NOMO-1 (cell line): ENCODE results near the gene BIK.
"Not testable (repeated sequence)": the region's sequence is repeated elsewhere in the genome, so short reads cannot be mapped to it uniquely, and the experiment has no call there.

Source experiments
- DNase-seq, 2 experiments: peaks; one replicate each; lab custom pipeline; 2025; ENCODE audit not compliant: unreplicated experiment in 2 of 2; lab: John Stamatoyannopoulos, UW

Gene BIK

DNA sequence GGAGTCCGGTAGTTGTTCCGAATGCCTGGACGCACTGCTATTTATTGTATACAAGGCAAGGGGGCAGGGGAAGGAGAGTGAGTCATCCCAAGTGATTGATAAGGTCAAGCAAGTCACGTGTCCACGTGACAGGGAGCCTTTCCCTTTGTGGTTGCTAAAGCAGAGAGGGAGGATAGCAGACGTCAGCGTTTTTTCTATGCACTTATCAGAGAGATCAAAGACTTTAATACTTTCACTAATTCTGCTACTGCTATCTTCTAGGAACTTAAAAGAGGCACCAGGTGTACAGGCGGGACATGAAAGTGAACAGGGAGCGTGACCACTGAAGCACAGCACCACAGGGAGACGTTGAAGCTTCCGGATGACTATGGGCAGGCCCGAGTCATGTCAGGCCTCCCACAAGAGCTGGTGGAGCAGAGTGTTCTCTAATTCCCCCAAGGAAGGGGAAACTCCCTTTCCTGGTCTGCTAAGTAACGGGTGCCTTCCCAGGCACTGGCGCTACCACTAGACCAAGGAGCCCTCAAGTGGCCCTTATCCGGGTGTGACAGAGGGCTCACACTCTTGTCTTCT, 6.4 kb upstream of the BIK start:
- DNase-seq, result peak in 1 of 2 experiments; percentile 42

DNA sequence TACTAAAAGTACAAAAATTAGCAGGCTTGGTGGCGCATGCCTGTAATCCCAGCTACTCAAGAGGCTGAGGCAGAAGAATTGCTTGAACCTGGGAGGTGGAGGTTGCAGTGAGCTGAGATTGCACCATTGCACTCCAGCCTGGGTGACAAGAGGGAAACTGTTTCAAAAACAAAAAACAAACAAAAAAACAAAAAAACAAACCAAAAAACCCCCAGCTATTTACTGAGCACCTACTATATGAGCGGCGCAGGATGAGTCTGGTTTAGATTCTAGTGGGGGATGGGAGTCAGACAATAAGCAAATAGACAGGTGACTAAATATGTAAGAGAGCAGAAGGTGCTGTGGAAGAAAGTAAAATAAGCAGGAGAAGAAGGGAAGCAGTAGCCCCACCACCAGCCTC, 5.6 kb upstream of the BIK start:
- not testable (repeated sequence) for DNase-seq

DNA sequence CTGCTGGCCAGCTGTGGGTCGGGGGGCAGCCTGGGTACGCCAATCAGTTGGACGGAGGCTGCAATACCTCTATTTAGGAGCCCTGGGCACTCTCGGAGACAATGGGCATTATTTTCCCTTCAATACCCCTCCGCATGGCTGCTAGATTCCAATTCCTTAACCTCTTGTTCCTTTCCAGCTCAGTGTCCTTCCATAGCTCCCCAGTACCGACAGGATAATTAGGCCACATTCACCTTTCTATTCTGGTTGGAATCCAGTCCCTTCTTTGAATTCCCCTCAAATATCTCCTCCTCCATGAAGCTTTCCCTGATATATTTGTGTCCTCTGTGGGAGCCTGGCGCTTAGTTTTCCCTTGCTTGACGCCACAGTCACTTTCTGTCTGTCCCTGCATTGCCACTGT, 4.2 kb upstream of the BIK start:
- DNase-seq, result no peak

DNA sequence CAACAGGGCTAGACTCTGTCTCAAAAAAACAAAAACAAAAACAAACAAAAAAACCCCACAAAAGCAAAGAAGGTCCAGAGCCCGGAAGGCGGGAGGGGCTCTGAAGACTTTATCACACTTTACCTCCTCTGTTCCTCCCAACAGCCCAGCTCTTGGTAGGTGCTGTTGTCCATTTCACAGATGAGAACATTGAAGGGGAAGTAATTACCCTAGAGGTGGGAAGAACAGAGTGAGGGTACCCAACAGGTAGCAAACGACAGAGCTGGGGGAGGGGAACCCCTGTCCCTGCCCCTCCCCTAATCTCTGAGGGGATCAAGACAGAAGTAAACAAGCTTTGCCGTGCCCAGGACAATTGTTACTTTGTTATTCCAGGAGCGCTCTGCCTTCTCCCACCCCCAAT, 1.0 kb upstream of the BIK start:
- no peak for DNase-seq

DNA sequence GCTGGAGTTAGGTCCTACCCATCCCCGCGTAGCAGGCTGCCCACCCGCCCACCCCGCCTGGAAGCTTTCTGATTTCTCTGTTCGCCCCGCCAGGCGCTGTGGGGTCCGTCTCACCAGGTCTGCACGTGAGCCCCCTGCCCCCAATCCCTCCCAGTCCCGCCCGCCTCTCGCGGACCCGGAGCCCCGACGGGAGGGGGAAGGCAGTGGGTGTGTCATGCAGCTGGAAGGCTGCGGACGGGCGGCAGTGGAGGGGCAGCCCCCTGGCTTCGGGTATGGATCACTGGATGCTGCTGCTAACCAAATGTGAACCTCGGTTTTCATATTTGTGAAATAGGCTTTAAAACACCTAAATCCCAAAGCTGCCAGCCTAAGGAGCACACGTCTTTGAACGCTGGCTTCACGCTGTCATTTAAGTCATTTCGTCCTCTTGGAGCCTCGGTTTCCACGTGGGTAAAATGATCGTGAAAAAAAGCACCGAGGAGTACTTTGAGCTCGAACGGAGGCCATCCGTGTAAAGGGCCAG, 568 bp upstream of the BIK start:
- DNase-seq, result peak in 1 of 2 experiments; percentile 12

DNA sequence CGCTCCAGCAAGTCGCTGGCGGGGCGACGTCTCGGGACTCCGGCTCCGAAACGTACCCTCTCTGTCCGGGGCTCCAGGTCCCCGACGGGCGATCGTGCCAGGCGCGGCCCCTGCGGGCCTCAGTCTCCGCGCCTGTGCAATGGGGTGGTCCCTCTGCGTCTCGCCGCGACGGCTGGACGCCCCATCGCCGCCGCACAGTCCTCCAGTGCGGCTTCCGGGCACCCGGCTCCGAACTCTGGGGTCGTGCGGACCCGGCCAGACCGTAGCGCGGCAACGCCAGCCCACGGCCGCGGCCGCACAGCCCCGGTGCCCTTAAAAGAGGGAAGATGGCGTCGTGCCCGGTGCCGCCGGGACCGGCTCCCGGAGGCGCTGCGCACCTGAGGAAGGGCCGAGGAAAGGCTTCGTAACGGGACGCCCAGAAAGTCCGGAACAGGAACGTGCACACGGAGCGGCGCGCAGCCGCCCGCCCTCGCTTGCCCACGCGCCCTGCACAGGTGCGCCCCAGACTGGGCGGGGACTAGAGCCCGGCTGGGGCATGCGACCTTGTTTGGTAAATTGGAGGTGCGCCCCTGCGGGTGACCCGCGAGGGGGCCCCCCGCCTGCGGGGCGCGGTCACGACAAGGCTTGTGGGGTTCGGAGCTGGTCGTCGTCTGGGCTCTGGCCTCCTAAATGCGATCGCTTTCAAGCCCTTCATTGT, 525 bp downstream of the BIK start:
- peak in 1 of 2 experiments; percentile 16 for DNase-seq

DNA sequence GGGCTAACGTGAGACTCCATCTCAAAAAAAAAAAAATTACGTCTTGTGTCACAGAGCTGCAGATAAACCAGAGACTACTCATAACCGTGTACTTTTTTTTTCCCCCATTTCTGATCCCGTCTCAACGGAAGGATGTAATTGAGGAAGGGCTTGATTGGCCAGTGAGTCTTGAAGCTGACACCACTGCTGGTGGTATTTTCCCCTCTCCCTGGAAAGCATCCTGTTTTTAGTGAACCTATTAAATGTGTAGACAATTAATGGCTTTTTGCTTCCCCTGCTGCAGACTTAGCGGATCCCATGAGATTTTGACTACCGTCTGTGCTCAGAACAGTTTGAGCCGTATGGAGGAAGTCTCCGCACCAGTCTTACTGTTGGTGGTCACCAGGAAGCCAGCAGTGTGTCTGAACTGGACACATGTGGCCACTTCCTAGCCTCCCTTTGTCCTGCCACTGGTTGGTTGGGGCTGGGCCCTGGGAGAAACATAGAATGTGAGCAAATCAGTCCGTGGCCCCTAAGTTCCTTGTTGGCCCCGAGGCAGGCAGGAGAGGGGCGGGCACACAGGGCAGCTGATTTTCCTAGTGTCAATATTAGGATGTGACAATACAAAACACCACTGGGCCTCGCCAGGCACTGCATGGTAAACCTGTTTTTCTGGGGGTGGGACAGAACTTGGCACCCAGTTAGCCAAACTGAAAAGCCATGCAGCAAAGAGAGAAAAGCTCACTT, 3.1 kb downstream of the BIK start:
- DNase-seq, result peak in 1 of 2 experiments; percentile 21

DNA sequence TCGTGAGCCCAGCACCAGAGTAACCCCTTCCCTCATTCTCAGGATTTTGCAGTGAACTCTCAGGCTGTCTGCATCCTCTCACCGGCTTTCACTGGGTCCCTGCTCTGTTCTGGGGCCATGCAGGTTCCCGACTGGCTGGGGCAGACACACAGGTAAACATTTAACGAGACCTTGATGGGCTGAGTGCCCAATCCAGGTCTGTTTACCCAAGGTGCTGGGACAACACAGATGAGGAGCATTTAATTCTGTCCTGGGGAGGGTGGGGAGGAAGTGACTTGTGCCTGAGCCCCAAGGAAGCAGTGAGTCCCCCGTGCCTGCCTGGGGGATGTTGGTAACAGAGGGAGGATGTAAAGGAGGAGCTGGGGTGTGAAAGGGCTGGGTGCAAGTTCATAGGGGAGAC, 4.4 kb downstream of the BIK start:
- no peak for DNase-seq

DNA sequence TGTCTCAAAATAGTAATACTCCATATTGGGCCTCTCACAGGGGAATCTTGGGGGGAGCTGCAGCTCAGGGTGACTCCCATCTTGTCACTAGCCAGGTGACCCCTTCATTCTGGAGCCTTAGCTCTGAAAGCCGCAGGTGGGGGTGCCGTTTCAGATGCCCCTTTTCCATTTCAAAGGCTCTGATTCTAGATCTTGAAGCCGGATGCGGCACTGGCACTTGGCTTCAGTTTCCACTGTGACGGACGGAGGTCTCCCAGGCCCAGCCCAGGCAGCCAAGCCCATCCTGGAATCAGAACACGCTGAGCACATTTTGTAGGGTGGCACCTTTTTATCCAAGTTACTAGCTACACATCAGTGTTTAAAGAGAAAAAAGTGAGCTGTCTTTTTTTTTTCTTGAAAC, 6.4 kb downstream of the BIK start:
- DNase-seq, result no peak

DNA sequence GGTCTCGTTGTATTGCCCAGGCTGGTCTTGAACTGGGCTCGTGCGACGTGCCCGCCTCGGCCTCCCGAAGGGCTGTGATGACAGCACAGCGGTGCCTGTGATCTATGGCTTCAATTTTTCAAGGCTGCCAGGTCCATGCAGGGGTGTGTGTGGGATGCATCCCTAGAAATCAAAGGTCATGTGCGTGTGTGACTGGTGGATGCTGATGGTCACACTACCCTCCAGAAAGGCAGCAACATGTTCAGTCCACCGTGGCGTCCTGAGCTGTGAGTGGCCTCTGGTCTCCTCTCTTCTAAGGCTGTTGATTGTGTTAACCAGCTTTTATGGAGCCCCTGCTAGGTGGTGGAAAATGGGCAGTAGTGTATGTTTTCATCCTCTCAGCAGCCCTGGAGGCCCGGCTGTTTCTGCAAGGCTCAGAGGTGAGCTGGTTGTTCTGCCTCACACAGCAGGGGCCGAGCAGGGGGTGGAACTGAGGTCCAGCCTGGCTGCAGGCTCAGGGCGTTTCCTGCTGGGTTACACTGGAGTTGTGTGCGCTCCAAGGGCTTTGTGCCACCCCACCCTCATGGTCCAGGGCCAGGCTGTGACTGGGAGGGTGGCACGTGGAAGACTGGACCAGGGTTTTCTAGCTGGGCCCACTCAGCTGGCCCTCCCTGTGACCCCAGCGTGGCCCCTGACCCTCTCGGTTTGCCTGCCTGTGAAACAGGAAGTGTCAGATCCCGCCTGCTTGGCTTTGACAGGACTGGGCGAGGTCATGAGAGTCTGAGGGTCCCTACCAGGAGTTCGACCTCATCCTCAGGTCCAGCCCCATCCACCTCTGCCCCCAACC, 7.7 kb downstream of the BIK start:
- DNase-seq, result peak in 1 of 2 experiments; percentile 7

DNA sequence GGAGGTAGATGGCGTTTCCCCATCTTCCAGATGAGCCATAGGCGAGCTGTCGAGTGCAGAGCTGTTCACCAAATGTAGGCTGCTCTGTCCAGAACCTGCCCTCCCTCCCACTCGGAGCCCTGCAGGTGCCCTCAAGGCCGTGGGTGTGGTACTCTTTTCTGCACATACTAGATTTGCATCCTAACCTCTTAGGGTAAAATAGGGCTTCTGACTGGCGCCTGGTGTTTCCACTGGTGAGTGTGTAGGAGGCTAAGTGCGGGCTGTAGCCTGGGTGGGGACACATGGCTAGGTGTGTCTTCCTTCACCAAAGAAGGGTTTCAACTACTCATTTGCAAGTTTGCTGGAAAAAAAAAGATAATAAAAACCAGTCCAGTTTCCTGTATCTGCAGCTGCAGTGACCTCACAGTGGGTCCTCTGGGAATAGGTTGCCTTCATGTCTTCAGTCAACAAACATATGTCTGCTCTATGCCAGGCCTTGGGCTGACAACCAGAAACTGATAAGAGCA, 8.5 kb downstream of the BIK start:
- DNase-seq, result no peak

DNA sequence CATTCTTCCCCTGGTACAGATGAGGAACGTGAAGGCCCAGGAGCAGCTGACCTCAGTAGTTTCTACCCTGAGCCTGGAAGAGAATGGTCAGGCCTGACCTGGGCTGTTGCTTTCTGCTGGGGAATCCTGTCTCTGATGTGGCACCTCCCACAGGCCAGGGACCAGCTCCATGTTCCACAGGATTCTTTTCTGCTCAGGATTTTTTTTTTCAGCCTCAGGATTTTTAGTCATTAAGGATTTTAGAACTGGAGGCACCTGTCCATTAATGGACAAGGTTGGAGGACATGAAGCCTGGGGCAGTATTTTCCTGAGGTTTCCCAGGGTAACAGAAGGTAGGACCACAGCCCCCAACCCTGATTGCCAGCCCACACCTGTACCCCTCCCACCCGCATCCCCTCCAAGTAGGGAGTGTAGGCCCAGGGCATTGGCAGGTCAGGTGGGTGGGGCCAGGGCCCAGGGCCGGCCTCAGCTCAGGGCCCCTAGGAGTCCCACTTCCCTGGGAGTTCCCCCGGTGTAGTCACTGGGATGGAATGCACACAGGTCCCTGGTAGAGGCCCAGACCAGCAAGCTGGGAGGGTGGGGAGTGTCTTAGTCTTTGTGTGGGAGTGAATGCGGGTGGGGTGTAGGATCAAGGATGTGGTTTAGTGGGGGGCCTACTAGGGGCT, 16.1 kb downstream of the BIK start:
- DNase-seq, result no peak

DNA sequence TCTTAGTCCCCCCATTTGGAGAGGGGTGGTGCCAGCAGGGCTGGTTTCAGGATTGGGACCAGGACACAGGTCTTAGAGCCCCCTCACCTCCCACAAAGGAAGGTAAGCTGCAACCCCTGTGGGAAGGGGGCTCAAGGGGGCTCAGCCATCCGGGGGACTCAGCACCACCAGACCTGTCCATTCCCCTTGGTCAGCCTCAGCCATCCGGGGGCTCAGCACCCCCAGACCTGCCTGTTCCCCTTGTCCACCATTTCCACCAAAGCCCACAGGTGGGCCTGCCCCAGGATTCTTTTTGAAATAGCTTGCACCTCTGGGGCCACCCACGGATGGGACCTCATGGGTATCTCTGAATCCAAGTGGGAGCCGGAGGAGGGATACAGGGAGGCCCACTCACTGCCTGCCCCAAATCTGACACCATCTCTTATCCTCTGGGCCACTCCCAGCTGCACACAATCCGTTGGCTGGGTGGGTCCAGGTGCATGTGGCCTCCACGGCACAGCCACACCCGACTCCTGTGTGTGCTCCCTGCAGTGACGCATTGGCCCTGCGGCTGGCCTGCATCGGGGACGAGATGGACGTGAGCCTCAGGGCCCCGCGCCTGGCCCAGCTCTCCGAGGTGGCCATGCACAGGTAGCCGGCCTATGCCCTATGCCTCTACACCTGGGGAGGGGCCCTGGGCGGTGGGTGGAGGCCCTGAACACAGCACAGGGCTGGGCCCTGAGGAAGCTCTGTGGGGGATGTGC, 16.8 kb downstream of the BIK start:
- DNase-seq, result no peak

DNA sequence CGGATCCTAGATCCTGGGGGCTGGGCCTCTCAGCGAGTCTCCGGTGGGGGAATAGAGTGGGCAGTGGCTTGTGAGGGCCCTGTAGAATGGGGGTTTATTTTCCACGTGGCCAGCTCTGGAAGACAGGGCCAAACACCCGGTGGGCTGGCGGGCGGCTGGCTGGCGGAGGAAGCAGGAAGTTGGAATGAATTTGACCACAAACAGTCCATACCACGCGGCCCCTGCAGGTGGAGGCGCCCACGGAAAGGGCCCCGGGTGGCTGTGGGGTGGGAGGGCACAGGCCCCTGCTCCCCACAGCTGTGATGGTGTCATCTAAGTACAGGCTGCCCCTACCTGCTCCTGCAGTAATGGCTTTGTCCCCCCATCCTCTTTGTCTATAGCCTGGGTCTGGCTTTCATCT, 17.6 kb downstream of the BIK start:
- peak; percentile 9 to 54 for DNase-seq

DNA sequence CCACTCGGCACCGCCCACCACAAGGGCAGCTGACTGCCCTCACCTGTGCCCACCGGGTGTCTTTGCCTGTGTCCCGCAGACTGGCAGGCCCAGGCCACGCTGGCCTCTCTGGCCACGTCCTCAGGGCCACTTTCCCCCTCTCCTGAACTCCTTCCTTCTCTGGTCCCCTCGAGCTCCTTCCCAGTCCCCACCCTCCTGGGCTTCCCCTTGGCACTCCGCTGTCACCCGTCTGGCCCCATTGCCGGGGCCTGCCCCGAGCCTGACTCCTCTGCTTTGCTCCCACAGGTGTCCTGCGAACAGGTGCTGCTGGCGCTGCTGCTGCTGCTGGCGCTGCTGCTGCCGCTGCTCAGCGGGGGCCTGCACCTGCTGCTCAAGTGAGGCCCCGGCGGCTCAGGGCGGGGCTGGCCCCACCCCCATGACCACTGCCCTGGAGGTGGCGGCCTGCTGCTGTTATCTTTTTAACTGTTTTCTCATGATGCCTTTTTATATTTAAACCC, 18.4 kb downstream of the BIK start:
- DNase-seq, result no peak

DNA sequence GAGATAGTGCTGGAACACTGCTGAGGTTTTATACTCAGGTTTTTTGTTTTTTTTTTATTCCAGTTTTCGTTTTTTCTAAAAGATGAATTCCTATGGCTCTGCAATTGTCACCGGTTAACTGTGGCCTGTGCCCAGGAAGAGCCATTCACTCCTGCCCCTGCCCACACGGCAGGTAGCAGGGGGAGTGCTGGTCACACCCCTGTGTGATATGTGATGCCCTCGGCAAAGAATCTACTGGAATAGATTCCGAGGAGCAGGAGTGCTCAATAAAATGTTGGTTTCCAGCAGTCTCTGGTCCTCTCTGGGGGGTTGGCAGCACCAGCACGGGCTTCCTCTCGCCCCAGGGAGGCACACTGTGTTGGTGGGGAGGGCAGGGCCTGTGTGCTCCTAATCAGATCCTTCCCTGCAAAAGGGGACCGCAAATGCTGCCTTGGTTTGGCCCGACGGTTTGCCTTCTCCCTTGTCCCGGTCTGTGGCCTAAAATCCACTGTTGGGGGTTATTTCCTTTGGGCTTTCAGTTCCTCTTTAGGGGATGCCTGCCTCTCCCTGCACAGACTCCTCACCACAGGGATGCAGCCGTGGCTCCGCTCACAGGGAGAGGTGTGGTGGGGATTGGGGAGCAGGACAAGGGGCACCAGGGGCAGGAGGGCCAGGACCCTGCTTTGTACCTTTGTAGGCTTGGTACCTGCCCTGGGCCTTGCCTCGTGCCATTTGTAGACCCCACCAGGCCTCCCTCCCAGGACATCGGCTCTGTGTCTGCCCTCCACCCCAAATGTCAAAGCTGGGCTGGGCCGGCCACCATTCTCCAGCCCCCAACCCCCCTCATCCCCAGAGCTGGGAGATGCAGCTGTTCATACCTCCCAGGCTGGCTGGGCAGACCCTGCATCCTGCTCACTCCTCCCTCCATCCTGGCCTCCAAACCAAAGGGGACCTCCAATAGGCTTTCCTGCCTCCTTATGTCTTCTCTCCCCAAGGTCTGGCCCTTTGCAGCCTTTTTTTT, 19.2 kb downstream of the BIK start:
- DNase-seq, result peak; percentile 49 to 64

DNA sequence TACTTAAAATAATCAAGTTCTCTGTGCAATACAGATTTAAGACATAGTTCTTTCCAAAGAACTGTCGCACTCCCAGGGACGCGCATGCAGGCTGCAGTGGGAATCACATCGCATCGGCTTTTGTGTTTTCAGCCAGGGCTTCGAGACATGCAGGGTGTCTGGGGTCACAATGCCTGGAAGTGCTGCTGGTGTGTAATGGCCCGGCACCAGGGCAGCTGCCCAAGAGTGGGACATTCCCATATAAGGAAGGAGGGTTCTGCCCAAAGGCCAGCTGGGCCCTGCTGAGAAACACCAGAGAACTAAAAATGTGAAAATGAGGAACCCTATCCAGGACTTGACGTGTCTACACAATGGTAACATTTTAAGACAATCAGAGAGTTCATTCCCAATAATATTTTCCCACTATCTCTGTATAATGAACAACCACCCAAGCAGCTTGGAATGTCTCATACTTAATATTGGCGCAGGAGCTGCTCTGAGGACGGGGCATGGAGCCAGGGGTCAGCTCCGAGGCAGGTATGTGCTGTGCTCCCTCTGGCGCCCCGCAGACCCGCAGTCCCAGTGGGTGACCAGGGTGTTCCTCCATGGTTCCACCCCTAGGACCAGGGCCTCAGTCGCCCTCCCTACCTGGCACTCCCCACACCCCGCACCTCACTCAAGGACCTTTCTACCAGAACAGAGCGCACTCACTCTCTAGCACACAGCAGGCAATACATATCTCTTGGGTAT, 21.4 kb downstream of the BIK start:
- DNase-seq, result no peak

DNA sequence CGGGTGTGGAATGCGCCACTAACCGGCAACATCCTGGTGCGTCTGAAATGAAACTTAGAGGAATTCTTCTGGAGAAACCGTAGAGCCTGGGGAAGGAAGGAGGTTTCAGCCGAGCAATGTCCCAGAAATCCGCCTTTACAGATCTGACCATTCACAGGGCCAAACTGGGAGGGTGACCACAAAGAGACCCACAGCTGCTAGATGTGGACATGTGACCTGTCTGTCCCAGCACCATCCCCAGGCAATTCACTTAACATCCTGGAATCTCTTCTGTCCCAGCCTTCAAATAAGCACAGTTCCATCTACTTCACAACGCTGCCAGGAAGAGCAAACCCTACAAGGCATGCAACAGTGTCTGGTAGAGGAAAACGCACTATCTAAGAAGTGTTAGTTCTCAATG, 22.9 kb downstream of the BIK start:
- no peak for DNase-seq
